ENCODE results near the gene DNAH9.

GRCh38 chr17:11583306-11583992, 14.8 kb upstream of the DNAH9 start:
- TF ChIP-seq CTCF (IDR thresholded peaks at IDR 0.05) = no peak
- TF ChIP-seq POLR2A (IDR thresholded peaks at IDR 0.05) = no peak
